Loucy (cell line): Measurements from ENCODE around the gene PUSL1.

Source experiments
- H2AFZ ChIP-seq: fragments of 200-600 bp; sonication (generic); 2 replicates; pipeline ENCODE4 v1.6.0; 2016; ENCODE audit warnings: antibody characterized with exemption, mild to moderate bottlenecking, low read length, moderate library complexity
- H3F3A ChIP-seq: fragments of 200-600 bp; 2 replicates; pipeline ENCODE4 v1.6.0; 2016; ENCODE audit warnings: antibody characterized with exemption, low read depth, mild to moderate bottlenecking
- H3K27me3 ChIP-seq: fragments of 200-600 bp; sonication (generic); 2 replicates; pipeline ENCODE4 v1.6.1; 2014; ENCODE audit warnings: low read length, mild to moderate bottlenecking; ENCODE audit not compliant: insufficient read depth, poor library complexity, severe bottlenecking
- H3K36me3 ChIP-seq: fragments of 200-600 bp; sonication (generic); 2 replicates; pipeline ENCODE4 v1.6.1; 2016; ENCODE audit warnings: low read length; ENCODE audit not compliant: insufficient read depth
- H3K4me1 ChIP-seq: fragments of 200-600 bp; sonication (generic); 2 replicates; pipeline ENCODE4 v1.5.1; 2014; ENCODE audit warnings: low read length, mild to moderate bottlenecking; ENCODE audit not compliant: insufficient read depth, poor library complexity, severe bottlenecking
- H3K4me2 ChIP-seq: fragments of 200-600 bp; sonication (generic); 2 replicates; pipeline ENCODE4 v1.6.0; 2014; ENCODE audit warnings: antibody characterized with exemption, low read length, low read depth, mild to moderate bottlenecking; ENCODE audit not compliant: poor library complexity, severe bottlenecking
- H3K4me3 ChIP-seq: fragments of 200-600 bp; sonication (generic); 2 replicates; pipeline ENCODE4 v1.5.1; 2014; ENCODE audit warnings: low read length, mild to moderate bottlenecking, mixed read lengths; ENCODE audit not compliant: poor library complexity, severe bottlenecking
- H3K79me2 ChIP-seq: fragments of 200-600 bp; sonication (generic); 2 replicates; pipeline ENCODE4 v1.6.1; 2014; ENCODE audit warnings: low read length; ENCODE audit not compliant: insufficient read depth
- H3K9ac ChIP-seq: fragments of 200-600 bp; sonication (generic); 2 replicates; pipeline ENCODE4 v1.6.0; 2014; ENCODE audit warnings: mild to moderate bottlenecking, low read depth, low read length, moderate library complexity; ENCODE audit not compliant: poor library complexity, severe bottlenecking
- H3K9me2 ChIP-seq: fragments of 200-600 bp; sonication (generic); replicated peaks from 2 replicates; pipeline ENCODE4 v1.6.1; 2016; ENCODE audit warnings: low read depth, low read length, mixed read lengths
- H3K9me3 ChIP-seq: fragments of 200-600 bp; sonication (generic); 2 replicates; pipeline ENCODE4 v1.6.1; 2014; ENCODE audit warnings: mild to moderate bottlenecking, antibody characterized with exemption, low read length, low read depth; ENCODE audit not compliant: insufficient read depth
- H4K20me1 ChIP-seq: fragments of 200-600 bp; sonication (generic); 2 replicates; pipeline ENCODE4 v1.6.0; 2014; ENCODE audit warnings: antibody characterized with exemption, low read length, mild to moderate bottlenecking; ENCODE audit not compliant: insufficient read depth, poor library complexity, severe bottlenecking
- CTCF ChIP-seq: fragments of 200-600 bp; sonication (generic); conservative IDR thresholded peaks from 2 replicates; pipeline ENCODE4 v1.5.1; 2014; ENCODE audit warnings: mild to moderate bottlenecking, antibody characterized with exemption, low read length
- EZH2phosphoT487 ChIP-seq: fragments of 200-600 bp; IDR thresholded peaks from 2 replicates; pipeline ENCODE4 v1.6.1; 2018; ENCODE audit warnings: antibody characterized with exemption, mild to moderate bottlenecking, moderate library complexity, borderline replicate concordance

The PUSL1 gene

DNA sequence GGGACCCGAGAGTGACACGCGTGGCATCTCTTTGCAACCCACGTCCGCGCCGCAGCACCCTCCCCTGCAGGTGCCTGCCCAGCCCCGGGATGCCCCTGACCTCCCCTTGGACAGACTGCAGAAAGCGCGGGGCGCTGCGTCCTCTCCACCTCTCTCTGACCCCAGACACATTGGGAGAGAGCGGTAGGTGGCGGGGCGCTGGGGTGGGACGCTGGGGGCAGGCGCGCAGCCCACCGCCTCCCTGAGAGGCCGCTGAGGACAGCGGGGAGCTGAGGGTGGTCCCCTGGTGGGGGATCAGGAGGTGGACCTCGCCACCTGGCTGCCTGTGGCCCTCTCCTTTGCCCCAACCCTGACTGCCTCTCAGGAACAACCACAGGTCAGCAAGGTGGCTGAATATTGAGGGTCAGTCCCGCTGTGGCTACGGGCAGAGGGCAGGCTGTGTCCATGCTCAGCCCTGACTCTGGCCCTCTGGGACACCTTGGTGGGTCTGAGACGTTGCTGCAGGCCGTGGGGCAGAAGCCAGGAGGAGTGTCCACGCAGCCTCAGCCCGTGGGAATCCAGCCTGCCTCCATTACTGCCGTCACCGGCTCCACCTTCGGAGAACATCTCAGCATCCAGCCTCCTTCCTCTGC is 34.0 kb upstream of the PUSL1 start:
- no peaks in the 10 kb centered on the region for H3K9me3 ChIP-seq
- H3K4me2 ChIP-seq = peak overlapping the region; percentile 93
- H3K4me3 ChIP-seq = peak overlapping the region; percentile 98
- H3F3A ChIP-seq = no peaks in the 10 kb centered on the region
- peak overlapping the region; percentile 90 for H2AFZ ChIP-seq
- H3K9ac ChIP-seq = peak overlapping the region; percentile 97
- H4K20me1 ChIP-seq = peaks cover 36% of the 10 kb centered on the region
- H3K9me2 ChIP-seq = no peaks in the 10 kb centered on the region
- H3K36me3 ChIP-seq = no peaks in the 10 kb centered on the region
- H3K27me3 ChIP-seq = no peaks in the 10 kb centered on the region
- 0 out of 2 replicates have a peak, but pooled peaks have one; percentile 2 for TF ChIP-seq CTCF
- TF ChIP-seq EZH2phosphoT487 = no peak
- peaks cover 34% of the 10 kb centered on the region for H3K4me1 ChIP-seq
- peaks cover 50% of the 10 kb centered on the region for H3K79me2 ChIP-seq

DNA sequence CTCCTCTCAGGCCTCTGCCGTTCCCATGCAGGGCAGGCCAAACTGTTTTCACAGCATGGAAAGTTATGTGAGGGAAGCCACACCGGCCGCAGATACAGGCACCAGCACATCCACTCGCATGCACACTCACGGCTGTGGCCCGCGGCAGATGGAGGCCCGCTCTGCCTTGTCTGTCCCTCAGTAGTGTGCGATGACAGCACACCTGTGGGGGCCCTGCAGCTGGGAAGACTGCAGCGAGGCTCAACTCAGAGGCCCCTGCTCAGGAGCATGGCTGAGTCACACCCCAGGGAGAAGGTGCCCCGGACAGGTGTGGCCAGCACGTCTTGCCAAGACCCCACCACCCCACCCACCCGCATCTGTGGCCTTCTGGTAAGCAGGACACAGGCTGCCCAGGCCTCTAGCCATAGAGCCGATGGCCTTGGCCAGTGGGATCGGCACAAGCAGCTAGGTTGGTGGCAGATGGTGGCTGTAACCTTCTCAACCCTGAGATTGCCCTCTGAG is 33.4 kb upstream of the PUSL1 start:
- peaks cover 45% of the 10 kb centered on the region for H3K79me2 ChIP-seq
- peak overlapping the region; percentile 97 for H3K9ac ChIP-seq
- H3K36me3 ChIP-seq = no peaks in the 10 kb centered on the region
- peaks cover 33% of the 10 kb centered on the region for H4K20me1 ChIP-seq
- no peaks in the 10 kb centered on the region for H3F3A ChIP-seq
- no peaks in the 10 kb centered on the region for H3K27me3 ChIP-seq
- no peak overlapping the region for H2AFZ ChIP-seq
- H3K4me2 ChIP-seq = peak overlapping the region; percentile 93
- TF ChIP-seq EZH2phosphoT487 (no peak), CTCF (no peak)
- H3K4me3 ChIP-seq = peak overlapping the region; percentile 98
- no peaks in the 10 kb centered on the region for H3K9me2 ChIP-seq
- peaks cover 34% of the 10 kb centered on the region for H3K4me1 ChIP-seq
- no peaks in the 10 kb centered on the region for H3K9me3 ChIP-seq

GRCh38 chr1:1275836-1276235 is 32.6 kb upstream of the PUSL1 start:
- H2AFZ ChIP-seq = no peak overlapping the region
- no peaks in the 10 kb centered on the region for H3K27me3 ChIP-seq
- TF ChIP-seq EZH2phosphoT487 (no peak), CTCF (no peak)
- peaks cover 28% of the 10 kb centered on the region for H3K4me1 ChIP-seq
- no peak overlapping the region for H3K9ac ChIP-seq
- no peaks in the 10 kb centered on the region for H3F3A ChIP-seq
- no peaks in the 10 kb centered on the region for H3K36me3 ChIP-seq
- H4K20me1 ChIP-seq = peaks cover 26% of the 10 kb centered on the region
- no peaks in the 10 kb centered on the region for H3K9me2 ChIP-seq
- no peak overlapping the region for H3K4me2 ChIP-seq
- peaks cover 36% of the 10 kb centered on the region for H3K79me2 ChIP-seq
- no peak overlapping the region for H3K4me3 ChIP-seq
- H3K9me3 ChIP-seq = no peaks in the 10 kb centered on the region
